Liver (tissue), 9 donors: Measurements from ENCODE around the gene ETNK1. TPM values are rescaled to one million over a fixed set of nuclear protein-coding genes. Genes with fewer than 3 reads are reported as not detected.
A peak's percentile ranks its signal among the peaks of the same experiment; 100 is the strongest.

Source experiments
- DNase-seq: peaks from one replicate; pipeline ENCODE4 v3.0.0-alpha.2; 2017; ENCODE audit warnings: low spot score
- H3K27ac ChIP-seq, 2 donors: one replicate each; pipeline ENCODE4 v1.7.0; 2013; ENCODE audit warnings: inconsistent platforms in 2 of 2, low read length in 2 of 2, control low read depth in 1 of 2, low read depth in 1 of 2, mild to moderate bottlenecking in 1 of 2
- H3K27me3 ChIP-seq, 4 donors: one replicate each; pipeline versions ENCODE4 v1.6.1 to v1.7.0; 2013; ENCODE audit warnings: low read length in 3 of 4, inconsistent platforms in 1 of 4, mild to moderate bottlenecking in 1 of 4, moderate library complexity in 1 of 4; ENCODE audit not compliant: control insufficient read depth in 4 of 4, insufficient read depth in 4 of 4
- H3K36me3 ChIP-seq, 4 donors: one replicate each; pipeline versions ENCODE4 v1.6.1 to v1.7.0; 2013; ENCODE audit warnings: low read length in 3 of 4, mild to moderate bottlenecking in 3 of 4, low read depth in 1 of 4, moderate library complexity in 1 of 4; ENCODE audit not compliant: control insufficient read depth in 4 of 4, insufficient read depth in 3 of 4
- H3K4me1 ChIP-seq, 4 donors: one replicate each; pipeline versions ENCODE4 v1.6.1 to v1.7.0; 2013; ENCODE audit warnings: low read length in 3 of 4, mild to moderate bottlenecking in 3 of 4, moderate library complexity in 1 of 4; ENCODE audit not compliant: control insufficient read depth in 4 of 4, insufficient read depth in 4 of 4
- H3K4me3 ChIP-seq, 3 donors: one replicate each; pipeline versions ENCODE4 v1.6.1 to v1.7.0; 2013; ENCODE audit warnings: low read length in 3 of 3, control low read depth in 1 of 3, low read depth in 1 of 3, mild to moderate bottlenecking in 1 of 3
- H3K9ac ChIP-seq, 2 donors: one replicate each; pipeline ENCODE4 v1.7.0; 2013; ENCODE audit warnings: low read length in 2 of 2, mild to moderate bottlenecking in 2 of 2, moderate library complexity in 2 of 2, control low read depth in 1 of 2, low read depth in 1 of 2
- H3K9me3 ChIP-seq, 4 donors: one replicate each; pipeline versions ENCODE4 v1.6.1 to v1.7.0; 2013; ENCODE audit warnings: low read length in 3 of 4; ENCODE audit not compliant: control insufficient read depth in 4 of 4
- CTCF ChIP-seq: fragments of 150-350 bp; IDR thresholded peaks from 2 replicates; pipeline ENCODE4 v1.5.1; 2017; ENCODE audit warnings: improper control_type of control experiment, low read depth, low read length; ENCODE audit not compliant: missing input control
- EGR1 ChIP-seq, 2 donors: IDR thresholded peaks; 2 replicates each; pipeline ENCODE4 v1.6.1; 2016 to 2018; ENCODE audit warnings: antibody characterized with exemption in 2 of 2, low read depth in 2 of 2
- FOXA1 ChIP-seq: IDR thresholded peaks from 2 replicates; pipeline ENCODE4 v1.6.1; 2016; ENCODE audit warnings: antibody characterized with exemption
- FOXA2 ChIP-seq: IDR thresholded peaks from 2 replicates; pipeline ENCODE4 v1.6.1; 2016; ENCODE audit warnings: antibody characterized with exemption
- GABPA ChIP-seq, 2 donors: IDR thresholded peaks in 1 of 2; conservative IDR thresholded peaks in 1 of 2; 2 replicates each; pipeline ENCODE4 v1.6.1; 2016; ENCODE audit warnings: antibody characterized with exemption in 2 of 2, mild to moderate bottlenecking in 1 of 2, moderate library complexity in 1 of 2
- HNF4A ChIP-seq, 2 donors: conservative IDR thresholded peaks; 2 replicates each; pipeline ENCODE4 v1.6.1; 2016; ENCODE audit warnings: antibody characterized with exemption in 2 of 2, mild to moderate bottlenecking in 2 of 2
- HNF4G ChIP-seq: IDR thresholded peaks from 2 replicates; pipeline ENCODE4 v1.6.1; 2016; ENCODE audit warnings: antibody characterized with exemption
- JUND ChIP-seq, 2 donors: IDR thresholded peaks; 2 replicates each; pipeline ENCODE4 v1.6.1; 2016; ENCODE audit warnings: antibody characterized with exemption in 2 of 2
- MAX ChIP-seq: IDR thresholded peaks from 2 replicates; pipeline ENCODE4 v1.6.1; 2016; ENCODE audit warnings: antibody characterized with exemption
- RAD21 ChIP-seq, 2 donors: IDR thresholded peaks; 2 replicates each; pipeline ENCODE4 v1.6.1; 2016; ENCODE audit warnings: antibody characterized with exemption in 2 of 2, mild to moderate bottlenecking in 2 of 2
- SP1 ChIP-seq: IDR thresholded peaks from 2 replicates; pipeline ENCODE4 v1.6.1; 2018; ENCODE audit warnings: antibody characterized with exemption, mild to moderate bottlenecking
- TAF1 ChIP-seq: conservative IDR thresholded peaks from 2 replicates; pipeline ENCODE4 v1.6.1; 2016; ENCODE audit warnings: antibody characterized with exemption, mild to moderate bottlenecking
- YY1 ChIP-seq: IDR thresholded peaks from 2 replicates; pipeline ENCODE4 v1.6.1; 2016; ENCODE audit warnings: antibody characterized with exemption, mild to moderate bottlenecking
- WGBS: extraction: QIAGEN DNeasy Blood & Tissue Kit; methylation state at CpG from one replicate; pipeline ENCODE4 v1.1.7; 2013; 5-methylcytosine and 5-hydroxymethylcytosine counted together
- polyA plus RNA-seq, 2 donors: library from polyadenylated mRNA; stranded (reverse) in 1 of 2; unstranded in 1 of 2; fragments of 200-250 nt in 1 of 2; fragments of >200 nt in 1 of 2; fragmentation: Nextera tagmentation in 1 of 2; extraction: Ambion mirVana in 1 of 2; gene quantifications; one replicate each; pipeline versions ENCODE4 v1.2.1 to v1.2.3, GENCODE V29; 2013 to 2015
- total RNA-seq, 2 donors: library from RNA; depleted of rRNA; stranded (reverse); fragments of >200 nt; gene quantifications; one replicate each; pipeline ENCODE4 v1.2.3, GENCODE V29; 2014
- donor health status: healthy.
- donor health status: healthy.
- donor health status: healthy.
- donor health status: healthy.
- donor health status: healthy.

Gene ETNK1
- total and polyA plus RNA-seq, 4 donors: 15.6 to 51.4 (median 27.0) TPM

GRCh38 chr12:22624548-22624869 lies 462 bp upstream of the ETNK1 start (continued):
- TF ChIP-seq YY1 (no peak), FOXA2 (no peak), SP1 (no peak), FOXA1 (no peak), HNF4G (no peak), GABPA (IDR thresholded peaks at IDR 0.05 in 1 of 2, conservative IDR thresholded peaks at IDR 0.05 in 1 of 2) (no peak), EGR1 (IDR thresholded peaks at IDR 0.05; ENCODE audit: low read depth in 2 of 2) (no peak)

GRCh38 chr12:22625762-22626294 lies 857 bp downstream of the ETNK1 start:
- peak overlapping the region; percentile 29 to 99 for H3K9ac ChIP-seq
- TF ChIP-seq MAX (no peak), SP1 (peak; percentile 11), RAD21 (IDR thresholded peaks at IDR 0.05) (peak in 1 of 2 donors; percentile 16), TAF1 (no peak), HNF4G (no peak), YY1 (peak; percentile 9), CTCF (no peak), HNF4A (conservative IDR thresholded peaks at IDR 0.05) (peak in 1 of 2 donors; percentile 20), EGR1 (IDR thresholded peaks at IDR 0.05; ENCODE audit: low read depth in 2 of 2) (no peak)
- no peaks in the 10 kb centered on the region for H3K9me3 ChIP-seq
- no peaks in the 10 kb centered on the region for H3K36me3 ChIP-seq
- H3K27ac ChIP-seq: peak overlapping the region; percentile 97
- no peaks in the 10 kb centered on the region for H3K27me3 ChIP-seq
- peak overlapping the region; percentile 50 to 99 (median 82) for H3K4me3 ChIP-seq
- H3K4me1 ChIP-seq: peaks cover 0 to 26% (median 9%) of the 10 kb centered on the region in 4 donors
- DNase-seq: peak; percentile 55
- under 1% methylated on average over 18 of the region's 18 CpGs for WGBS

- Histone ChIP-seq H3K27me3 (no peaks in the 10 kb centered on the region), H3K4me1 (peaks cover 0 to 26% (median 9%) of the 10 kb centered on the region in 4 donors), H3K27ac (peak overlapping the region; percentile 97), H3K9me3 (no peaks in the 10 kb centered on the region), H3K4me3 (peak overlapping the region; percentile 50 to 99 (median 82)), H3K36me3 (no peaks in the 10 kb centered on the region), H3K9ac (peak overlapping the region; percentile 67 to 99)
- WGBS: 18% methylated on average over 4 of the region's 4 CpGs
- DNase-seq: no peak
- no peak for TF ChIP-seq MAX
- TF ChIP-seq TAF1: no peak
- TF ChIP-seq YY1: peak; percentile 6
- TF ChIP-seq RAD21 (IDR thresholded peaks at IDR 0.05): no peak
These were observed 1.4 kb downstream of the ETNK1 start for GRCh38 chr12:22626406-22626805.

- peaks cover 0 to 26% (median 9%) of the 10 kb centered on the region in 4 donors for H3K4me1 ChIP-seq
- no peaks in the 10 kb centered on the region for H3K27me3 ChIP-seq
- no peak overlapping the region for H3K27ac ChIP-seq
- no peak for TF ChIP-seq JUND (IDR thresholded peaks at IDR 0.05)
- DNase-seq: no peak
- 62% methylated on average over 2 of the region's 2 CpGs for WGBS
- H3K4me3 ChIP-seq: peak overlapping the region in 1 of 3 donors; percentile 22
- H3K9me3 ChIP-seq: no peaks in the 10 kb centered on the region
- H3K36me3 ChIP-seq: no peaks in the 10 kb centered on the region
- H3K9ac ChIP-seq: peak overlapping the region in 1 of 2 donors; percentile 67
These were observed 2.4 kb downstream of the ETNK1 start for GRCh38 chr12:22627371-22627770.
